ENCODE results near the gene FAM162A. TPM values are rescaled to one million over a fixed set of nuclear protein-coding genes. Genes with fewer than 3 reads are reported as not detected.
A peak's percentile ranks its signal among the peaks of the same experiment; 100 is the strongest.
"Not testable (repeated sequence)": the region's sequence is repeated elsewhere in the genome, so short reads cannot be mapped to it uniquely, and the experiment has no call there.

Gene FAM162A
- polyA plus RNA-seq, 12 donors, result 33.4 to 43.4 (median 37.8) TPM; not detected in 1

DNA sequence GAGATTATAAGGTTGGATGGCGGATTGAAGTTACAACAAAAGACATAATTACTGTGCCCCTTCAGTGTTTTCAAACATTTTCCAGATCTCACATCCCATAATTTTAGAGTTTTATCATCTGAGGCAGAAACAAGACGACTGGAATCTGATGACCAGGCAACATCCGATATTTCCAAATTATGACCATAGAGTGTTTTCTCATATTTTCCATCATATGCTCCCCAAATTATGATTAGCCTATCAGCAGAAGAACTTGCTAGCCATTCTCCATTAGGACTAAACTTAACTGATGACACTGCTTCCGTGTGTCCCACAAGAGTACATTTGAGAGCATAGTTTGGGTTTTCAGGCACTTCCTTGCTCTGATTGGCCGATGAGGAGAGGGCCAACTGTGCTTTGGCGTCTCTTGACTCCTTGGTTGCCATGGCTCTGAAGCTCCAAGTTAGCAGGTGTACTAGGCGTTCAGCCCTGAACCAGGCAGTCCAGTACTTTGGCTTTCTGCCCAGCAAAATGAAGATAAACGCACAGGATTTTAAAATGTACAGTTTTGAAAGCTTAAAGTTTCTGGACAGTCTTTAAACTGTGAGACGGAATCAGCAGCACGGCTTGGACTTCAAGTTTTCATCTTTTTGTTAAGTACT lies 31.2 kb downstream of the FAM162A start:
- peak; percentile 35 for DNase-seq

DNA sequence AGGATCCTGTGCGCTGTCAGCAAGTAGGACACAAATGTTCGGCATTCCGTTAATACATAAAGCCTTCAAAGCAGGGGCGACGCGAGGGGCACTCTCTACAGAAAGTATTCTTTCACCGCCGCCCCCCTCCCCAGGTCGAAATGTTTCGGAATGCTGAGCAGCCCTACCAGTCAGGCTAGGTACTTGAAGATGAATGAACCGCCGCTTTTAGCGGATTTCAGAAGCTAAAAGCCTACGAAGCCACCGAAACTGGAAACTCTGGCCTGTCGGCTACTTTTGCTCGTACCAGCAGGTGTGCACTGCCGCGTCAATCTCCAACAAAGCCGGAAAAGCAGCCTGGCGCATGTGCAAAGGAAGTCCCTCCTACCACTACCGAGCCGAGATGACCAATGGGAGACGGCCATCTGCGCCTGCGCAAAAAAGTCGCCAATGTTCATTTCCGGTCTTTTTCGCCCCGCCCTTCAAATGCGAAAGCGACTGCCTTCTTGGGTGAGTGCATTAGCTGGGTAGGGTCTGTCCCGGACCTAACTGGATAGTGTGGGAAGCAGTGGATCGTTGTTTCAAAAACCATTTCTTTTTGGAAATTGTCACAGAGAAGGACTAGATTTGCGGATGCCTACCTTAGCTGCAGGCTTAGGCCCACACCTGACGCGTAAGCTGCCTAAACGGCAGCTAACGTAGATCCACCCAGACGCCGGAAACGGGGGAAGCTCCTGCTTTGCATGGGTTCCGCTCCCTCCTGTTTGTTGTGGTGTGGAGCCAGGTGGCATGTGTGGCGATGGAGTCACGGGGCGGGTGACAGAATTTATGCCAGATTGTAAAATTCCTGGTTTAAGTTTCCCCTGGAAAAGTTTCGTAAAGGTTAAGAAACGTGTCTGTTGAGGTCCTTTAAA lies 32.0 kb downstream of the FAM162A start, which contains the start of gene WDR5B:
Gene WDR5B (minus strand): TSS at position 301 of the 893 bp plus-strand sequence. CDS start 534 bp downstream, outside the sequence.
- DNase-seq, result peak; percentile 99

DNA sequence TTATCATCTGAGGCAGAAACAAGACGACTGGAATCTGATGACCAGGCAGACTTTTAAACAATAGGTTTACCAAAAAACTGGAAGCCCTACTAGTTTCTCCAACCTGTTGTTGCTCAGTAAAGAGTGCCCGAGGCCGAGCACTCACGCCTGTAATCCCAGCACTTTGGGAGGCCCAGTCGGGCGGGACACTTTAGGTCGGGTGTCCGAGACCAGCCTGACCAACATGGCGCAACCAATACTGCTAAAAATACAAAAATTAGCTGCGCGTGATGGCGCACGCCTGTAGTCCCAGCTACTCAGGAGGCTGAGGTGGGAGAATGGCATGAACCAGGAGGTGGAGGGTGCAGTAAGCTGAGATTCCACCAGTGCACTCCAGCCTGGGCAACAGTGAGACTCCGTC lies 33.0 kb downstream of the FAM162A start:
- no peak for DNase-seq

DNA sequence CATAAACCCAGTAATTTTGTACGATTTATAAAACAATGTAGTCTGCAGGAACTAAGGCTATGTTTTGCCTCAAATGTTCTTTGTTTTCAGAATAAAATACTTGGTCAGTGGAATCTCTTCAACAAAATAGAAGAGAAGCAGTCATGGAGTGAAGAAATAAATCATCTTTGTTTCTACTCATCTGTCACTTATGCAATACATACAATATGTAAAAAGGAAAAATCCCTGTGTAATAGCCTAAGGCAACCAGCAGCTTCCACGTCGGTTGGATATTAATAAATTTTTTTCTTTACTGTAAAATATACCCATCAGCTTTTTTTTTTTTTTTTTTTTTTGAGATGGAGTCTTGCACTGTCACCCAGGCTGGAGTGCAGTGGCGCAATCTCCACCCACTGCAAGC lies 37.1 kb downstream of the FAM162A start:
- DNase-seq, result no peak

DNA sequence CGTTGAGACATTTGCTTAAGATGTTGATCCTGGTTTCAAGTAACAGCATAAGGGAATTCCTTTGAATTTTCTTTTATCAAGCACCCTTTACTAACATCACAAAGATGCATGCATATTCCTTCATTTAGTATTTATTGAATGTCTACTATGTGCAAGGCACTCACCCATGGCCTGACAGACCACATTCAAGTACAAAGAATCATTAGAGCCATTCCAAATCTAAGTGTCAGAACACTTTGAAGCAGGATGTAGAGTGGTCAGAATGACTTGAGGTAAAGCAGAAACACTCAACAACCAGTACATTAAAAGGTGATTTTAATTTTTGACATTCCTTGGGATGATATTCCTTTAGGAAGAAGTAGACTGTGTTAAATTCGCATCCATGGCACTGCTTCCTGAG lies 37.9 kb downstream of the FAM162A start:
- no peak for DNase-seq

DNA sequence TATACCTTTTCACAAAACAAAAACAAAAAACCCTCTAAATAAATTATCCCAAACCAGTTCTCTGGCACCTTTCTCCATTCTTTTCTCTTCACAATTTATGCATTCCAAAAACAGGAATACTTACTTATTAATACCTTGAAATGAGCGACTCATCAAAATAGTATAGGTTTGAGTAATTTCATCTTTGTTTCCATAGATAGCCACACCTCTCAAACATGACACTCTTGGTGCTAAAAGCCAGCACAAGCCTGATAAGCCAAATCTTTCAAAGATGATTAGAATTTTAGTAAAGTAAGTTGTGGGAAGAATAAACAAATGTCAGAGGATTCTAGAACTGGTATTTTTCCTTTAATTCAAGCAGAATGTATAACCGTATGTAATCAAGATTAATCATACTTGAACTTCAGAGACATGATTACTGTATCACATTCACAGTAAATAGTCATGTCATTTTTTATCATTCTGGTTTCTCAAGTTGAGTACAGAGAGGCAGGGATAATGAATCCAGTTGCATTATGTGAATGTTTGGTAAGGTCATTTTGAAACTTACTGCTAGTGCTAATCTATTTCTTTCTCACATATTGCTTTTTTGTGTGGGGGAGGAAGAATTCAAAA lies 44.0 kb downstream of the FAM162A start:
- DNase-seq, result no peak

DNA sequence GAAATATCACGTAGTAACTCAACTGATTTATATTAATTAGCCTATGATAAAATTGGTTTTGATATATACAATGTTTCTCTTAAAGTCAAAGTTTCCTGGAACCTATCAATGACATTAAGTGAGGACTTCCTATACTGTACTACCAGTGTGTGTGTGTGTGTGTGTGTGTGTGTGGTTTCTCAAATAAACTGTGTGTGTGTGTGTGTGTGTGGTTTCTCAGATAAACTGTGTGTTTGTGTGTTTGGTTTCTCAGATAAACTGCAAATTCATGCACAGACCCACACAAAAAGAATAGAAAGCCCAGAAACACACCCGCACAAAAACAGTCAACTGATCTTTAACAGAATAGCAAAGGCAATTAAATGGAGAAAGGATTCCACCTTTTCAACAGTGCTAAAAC lies 46.4 kb downstream of the FAM162A start:
- no peak for DNase-seq

DNA sequence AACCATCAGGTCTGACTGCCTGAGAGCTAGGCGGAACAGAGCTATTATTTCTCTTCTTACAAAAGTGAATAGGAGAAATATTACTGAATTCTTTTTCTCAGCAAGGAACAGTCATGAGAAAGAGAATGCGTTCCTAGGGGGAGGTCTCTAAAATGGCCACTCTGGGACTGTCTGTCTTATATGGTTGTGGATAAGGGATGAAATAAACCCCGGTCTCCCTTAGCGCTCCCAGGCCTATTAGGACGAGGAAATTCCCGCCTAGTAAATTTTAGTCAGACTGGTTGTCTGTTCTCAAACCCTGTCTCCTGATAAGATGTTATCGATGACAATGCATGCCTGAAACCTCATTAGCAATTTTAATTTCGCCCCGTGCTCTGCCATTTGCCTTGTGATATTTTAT lies 52.0 kb downstream of the FAM162A start:
- no peak for DNase-seq

DNA sequence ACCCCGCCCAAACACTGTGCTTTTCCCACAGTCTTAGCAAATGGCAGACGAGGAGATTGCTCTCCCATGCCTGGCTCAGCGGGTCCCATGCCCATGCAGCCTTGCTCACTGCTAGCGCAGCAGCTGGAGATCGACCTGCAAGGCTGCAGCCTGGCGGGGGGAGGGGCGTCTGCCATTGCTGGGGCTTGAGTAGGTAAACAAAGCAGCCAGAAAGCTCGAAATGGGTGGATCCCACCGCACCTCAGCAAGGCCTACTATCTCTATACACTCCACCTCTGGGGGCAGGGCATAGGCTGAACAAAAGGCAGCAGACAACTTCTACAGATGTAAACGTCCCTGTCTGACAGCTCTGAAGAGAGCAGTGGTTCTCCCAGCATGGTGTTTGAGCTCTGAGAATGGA lies 59.1 kb downstream of the FAM162A start:
- DNase-seq, result no peak

DNA sequence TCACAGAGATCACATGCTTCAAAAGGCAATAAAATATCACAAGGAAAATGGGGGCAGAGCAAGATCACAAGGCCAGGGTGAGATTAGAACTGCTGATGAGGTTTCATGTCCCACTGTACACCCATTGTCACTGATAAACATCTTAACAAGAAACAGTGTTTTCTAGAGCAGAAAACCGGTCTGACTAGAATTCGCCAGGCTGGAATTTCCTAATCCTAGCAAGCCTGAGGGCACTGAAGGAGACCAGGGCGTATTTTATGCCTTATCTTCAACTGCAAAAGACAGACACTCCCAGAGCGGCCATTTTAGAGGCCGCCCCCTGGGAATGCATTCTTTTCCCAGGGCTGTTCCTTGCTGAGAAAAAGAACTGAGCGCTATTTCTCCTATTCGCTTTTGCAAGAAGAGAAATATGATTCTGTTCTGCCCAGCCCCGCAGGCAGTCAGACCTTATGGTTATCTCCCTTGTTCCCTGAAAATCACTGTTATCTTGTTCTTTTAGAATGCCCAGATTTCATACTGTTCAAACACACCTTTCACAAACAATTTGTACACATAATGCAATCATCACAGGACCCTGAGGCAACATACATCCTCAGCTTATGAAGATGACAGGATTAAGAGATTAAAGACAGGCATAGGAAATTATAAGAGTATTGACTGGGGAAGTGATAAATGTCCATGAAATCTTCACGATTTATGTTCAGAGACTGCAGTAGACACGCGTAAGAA lies 59.9 kb downstream of the FAM162A start:
- not testable (repeated sequence) for DNase-seq

DNA sequence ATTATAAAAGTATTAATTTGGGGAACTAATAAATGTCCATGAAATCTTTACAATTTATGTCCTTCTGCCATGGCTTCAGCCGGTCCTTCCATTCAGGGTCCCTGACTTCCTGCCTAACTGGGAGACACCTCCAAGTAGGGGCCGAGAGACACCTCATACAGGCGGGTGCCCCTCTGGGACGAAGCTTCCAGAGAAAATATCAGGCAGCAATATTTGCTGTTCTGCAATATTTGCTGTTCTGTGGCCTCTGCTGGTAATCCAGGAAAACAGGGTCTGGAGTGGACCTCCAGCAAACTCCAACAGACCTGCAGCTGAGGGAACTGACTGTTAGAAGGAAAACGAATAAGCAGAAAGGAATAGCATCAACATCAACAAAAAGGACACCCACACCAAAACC lies 60.5 kb downstream of the FAM162A start:
- not testable (repeated sequence) for DNase-seq

DNA sequence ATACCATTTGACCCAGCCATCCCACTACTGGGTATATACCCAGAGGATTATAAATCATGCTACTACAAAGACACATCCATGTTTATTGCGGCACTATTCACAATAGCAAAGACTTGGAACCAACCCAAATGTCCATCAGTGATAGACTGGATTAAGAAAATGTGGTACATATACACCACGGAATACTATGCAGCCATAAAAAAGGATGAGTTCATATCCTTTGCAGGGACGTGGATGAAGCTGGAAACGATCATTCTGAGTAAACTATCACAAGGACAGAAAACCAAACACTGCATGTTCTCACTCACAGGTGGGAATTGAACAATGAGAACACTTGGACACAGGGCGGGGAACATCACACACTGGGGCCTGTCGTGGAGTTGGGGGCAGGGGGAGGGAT lies 64.2 kb downstream of the FAM162A start:
- DNase-seq, result not testable (repeated sequence)

DNA sequence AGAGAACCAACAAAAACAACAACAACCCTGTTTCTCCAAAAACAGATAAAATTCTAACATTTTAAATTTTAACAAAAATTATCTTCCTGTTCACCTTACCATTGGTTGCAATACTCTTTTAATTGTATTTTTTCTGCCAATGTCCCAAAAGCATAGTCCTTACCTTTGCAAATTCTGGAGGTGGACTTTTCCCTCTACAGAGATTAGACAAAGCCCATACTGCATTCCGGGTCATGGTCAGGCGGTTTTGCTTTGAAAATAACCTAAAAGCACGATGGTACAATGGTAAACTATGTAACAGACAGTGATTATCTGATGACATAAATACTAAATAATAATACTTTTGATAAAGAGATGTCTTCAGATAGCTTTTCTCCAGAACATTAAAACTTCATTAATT lies 67.4 kb downstream of the FAM162A start:
- no peak for DNase-seq

DNA sequence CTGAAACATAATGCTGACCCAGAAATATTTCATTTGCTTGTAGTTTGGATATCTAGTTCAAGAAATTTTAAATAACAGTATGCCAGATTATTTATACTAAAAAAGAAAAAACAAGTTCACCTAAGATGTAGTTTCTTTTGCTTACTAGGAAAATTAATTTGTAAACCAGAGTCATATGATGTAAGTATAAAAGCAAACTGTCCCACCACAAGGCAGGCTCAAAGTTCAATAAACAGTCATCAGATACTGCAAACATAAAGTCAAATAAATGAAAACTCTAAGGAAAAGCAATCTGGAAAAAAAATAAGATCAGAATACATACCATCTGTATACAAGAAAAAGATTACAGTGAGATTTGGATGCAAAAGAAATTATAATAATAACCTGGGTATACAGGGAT lies 72.1 kb downstream of the FAM162A start:
- no peak for DNase-seq

DNA sequence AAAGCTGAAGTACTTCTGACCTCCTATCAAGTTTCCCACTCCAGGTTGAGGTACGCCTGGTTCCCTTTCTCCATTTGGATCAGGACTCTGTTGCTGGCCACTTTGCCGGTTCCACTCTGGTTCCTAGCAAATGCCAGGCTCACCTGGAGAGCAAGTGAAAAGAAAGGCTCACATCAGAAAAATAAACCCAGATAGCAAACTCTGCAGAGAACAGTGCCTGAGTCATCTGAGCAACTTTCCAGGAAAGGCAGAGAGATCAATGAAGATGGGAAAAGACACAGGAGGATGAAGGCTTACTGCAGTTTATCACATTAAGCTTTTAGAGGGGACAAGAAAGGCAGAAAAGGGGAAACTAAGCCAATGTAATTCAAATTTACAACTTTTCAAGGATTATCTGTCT lies 73.7 kb downstream of the FAM162A start:
- no peak for DNase-seq

DNA sequence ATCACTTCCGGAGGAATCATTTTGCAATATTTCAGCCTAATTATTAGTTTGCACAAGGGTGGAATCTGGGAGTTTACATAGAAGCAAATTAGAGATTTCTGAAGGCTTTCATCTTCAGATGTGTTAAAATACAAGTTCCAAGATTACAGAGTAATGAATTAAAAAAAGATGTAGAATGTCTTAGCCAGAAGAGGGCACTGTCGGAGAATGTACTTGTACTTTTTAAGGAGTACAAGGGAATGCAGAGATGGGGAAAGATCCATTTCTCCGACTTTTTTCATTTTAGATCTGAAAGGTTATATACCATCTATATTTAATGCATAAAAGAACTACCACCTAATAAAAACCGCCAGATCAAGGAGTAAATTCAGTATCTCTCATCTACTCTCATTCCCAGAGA lies 75.0 kb downstream of the FAM162A start:
- peak; percentile 21 for DNase-seq

DNA sequence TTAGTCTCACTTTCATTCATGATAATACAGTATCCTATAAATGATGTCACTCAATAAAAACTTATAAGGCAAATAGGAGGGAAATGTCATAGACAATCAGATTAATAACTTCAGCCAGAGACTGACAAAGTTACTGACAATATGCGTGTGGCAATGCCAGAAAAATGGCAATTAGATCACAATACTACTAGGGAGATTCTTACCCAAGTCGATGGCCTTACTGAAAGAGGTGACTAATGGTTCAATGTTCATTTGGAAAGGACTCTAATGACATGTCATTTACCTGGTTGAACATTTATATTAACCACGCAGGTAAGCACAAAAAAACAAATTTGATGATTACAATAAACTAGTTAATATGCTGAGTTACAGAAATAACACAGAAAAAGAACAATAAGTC lies 77.8 kb downstream of the FAM162A start:
- DNase-seq, result no peak

Other genes with a start within 250 kb of the FAM162A start
- gene CASR, start 200.5 kb upstream of the FAM162A start, polyA plus RNA-seq (ENCODE audit: insufficient read length in 12 of 12), result under 1 TPM in 5 of 12 donors, not detected in 7; 0.01 to 0.29 (median 0.04) TPM
- gene CSTA, start 58.9 kb upstream of the FAM162A start, polyA plus RNA-seq (ENCODE audit: insufficient read length in 12 of 12), result 10 to 100 TPM in 1 of 12 donors, 1 to 10 TPM in 2, under 1 TPM in 6, not detected in 3; 0.34 to 21.2 (median 0.48) TPM
- 100 to 1,000 TPM in 1 of 12 donors, 10 to 100 TPM in 11; 24.9 to 744 (median 38.7) TPM for gene MIX23, start 951 bp upstream of the FAM162A start, polyA plus RNA-seq (ENCODE audit: insufficient read length in 12 of 12)
- gene WDR5B, start 31.9 kb downstream of the FAM162A start, polyA plus RNA-seq (ENCODE audit: insufficient read length in 12 of 12), result 1 to 10 TPM in 11 of 12 donors, not detected in 1; 4.8 to 8.0 (median 5.8) TPM
- gene KPNA1, start 130.8 kb downstream of the FAM162A start, polyA plus RNA-seq (ENCODE audit: insufficient read length in 12 of 12), result 10 to 100 TPM in 11 of 12 donors, not detected in 1; 38.2 to 60.4 (median 48.2) TPM
- gene PARP9, start 180.1 kb downstream of the FAM162A start, polyA plus RNA-seq (ENCODE audit: insufficient read length in 12 of 12), result 10 to 100 TPM in 10 of 12 donors, 1 to 10 TPM in 1, not detected in 1; 9.7 to 20.0 (median 16.1) TPM
- 10 to 100 TPM in 4 of 12 donors, 1 to 10 TPM in 7, not detected in 1; 7.3 to 12.0 (median 9.1) TPM for gene DTX3L, start 180.2 kb downstream of the FAM162A start, polyA plus RNA-seq (ENCODE audit: insufficient read length in 12 of 12)
- 1 to 10 TPM in 10 of 12 donors, not detected in 2; 1.7 to 8.5 (median 2.9) TPM for gene PARP15, start 193.5 kb downstream of the FAM162A start, polyA plus RNA-seq (ENCODE audit: insufficient read length in 12 of 12)

Measured in muscle of arm (tissue), 12 donors.